Caki2 (cell line): ENCODE data around the gene PRIM2. TPM values are rescaled to one million over a fixed set of nuclear protein-coding genes. Genes with fewer than 3 reads are reported as not detected.
"Not testable (repeated sequence)": the region's sequence is repeated elsewhere in the genome, so short reads cannot be mapped to it uniquely, and the experiment has no call there.

Experiments
- DNase-seq: peaks from one replicate; pipeline ENCODE4 v3.0.0-alpha.2; 2015; ENCODE audit warnings: low read depth
- in situ Hi-C: cut with HindIII; loops from 2 replicates; pipeline ENCODE4 v1.10.0; 2016; ENCODE audit warnings: low sequenced_read_pairs, low pct_unique_long_range_greater_than_20kb, mixed read lengths
- total RNA-seq: library from RNA; depleted of rRNA; stranded (reverse); fragments of >200 nt; shearing (Covaris generic); gene quantifications from 2 replicates; pipeline ENCODE4 v1.2.3, GENCODE V29; 2014; ENCODE audit warnings: low replicate concordance

Gene PRIM2
- total RNA-seq, 1 experiment from 2014 or later: 81.3 TPM

- no peak for DNase-seq
- in situ Hi-C loops: no loop called here
Measured at GRCh38 chr6:57342148-57342669, 24.8 kb downstream of the PRIM2 start.

GRCh38 chr6:57343342-57343741 lies 25.9 kb downstream of the PRIM2 start:
- DNase-seq, in situ Hi-C loops: not testable (repeated sequence)

GRCh38 chr6:57346715-57347114 lies 29.3 kb downstream of the PRIM2 start:
- in situ Hi-C loops, DNase-seq: not testable (repeated sequence)

DNA sequence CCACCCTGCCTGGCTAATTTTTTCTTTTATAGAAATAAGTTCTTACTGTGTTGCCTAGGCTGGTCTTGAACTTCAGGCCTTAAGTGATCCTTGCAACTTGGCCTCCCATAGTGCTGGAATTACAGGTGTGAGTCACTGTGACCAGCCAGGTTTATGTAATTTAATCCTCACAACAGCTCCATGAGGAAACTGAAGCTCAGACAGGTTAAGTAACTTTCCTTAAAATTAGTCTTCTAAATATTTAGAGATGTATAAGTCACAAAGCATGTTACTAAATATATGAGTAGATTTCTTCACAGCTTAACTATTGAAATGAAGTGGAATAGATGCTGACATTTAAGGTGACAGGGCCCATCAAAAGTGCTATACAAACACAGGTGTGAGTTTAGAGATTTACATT lies 30.2 kb downstream of the PRIM2 start:
- in situ Hi-C loops, DNase-seq: not testable (repeated sequence)

GRCh38 chr6:57350443-57350842 lies 33.0 kb downstream of the PRIM2 start:
- in situ Hi-C loops, DNase-seq: not testable (repeated sequence)

- DNase-seq, in situ Hi-C loops: not testable (repeated sequence)
Measured at GRCh38 chr6:57352596-57352995, 35.2 kb downstream of the PRIM2 start.

DNA sequence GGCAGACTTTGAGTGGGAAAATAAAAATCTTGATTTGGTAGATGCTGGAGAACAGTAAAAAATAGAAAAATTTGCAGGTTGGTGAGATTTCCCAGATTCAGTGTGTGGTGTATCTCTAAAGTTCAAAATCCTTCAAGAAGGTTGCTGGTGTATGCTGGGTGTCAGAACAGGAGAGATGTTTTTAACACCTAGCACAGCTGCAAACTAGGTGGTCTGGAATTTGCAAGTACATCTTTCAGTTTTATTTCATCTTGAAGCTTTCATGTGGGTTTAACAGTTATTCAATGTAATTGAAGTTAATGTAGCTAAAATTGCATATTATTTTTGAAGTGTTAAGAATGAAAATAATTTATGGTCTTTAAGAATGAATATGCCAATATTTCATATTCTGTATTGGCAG lies 40.9 kb downstream of the PRIM2 start:
- DNase-seq, in situ Hi-C loops: not testable (repeated sequence)

DNA sequence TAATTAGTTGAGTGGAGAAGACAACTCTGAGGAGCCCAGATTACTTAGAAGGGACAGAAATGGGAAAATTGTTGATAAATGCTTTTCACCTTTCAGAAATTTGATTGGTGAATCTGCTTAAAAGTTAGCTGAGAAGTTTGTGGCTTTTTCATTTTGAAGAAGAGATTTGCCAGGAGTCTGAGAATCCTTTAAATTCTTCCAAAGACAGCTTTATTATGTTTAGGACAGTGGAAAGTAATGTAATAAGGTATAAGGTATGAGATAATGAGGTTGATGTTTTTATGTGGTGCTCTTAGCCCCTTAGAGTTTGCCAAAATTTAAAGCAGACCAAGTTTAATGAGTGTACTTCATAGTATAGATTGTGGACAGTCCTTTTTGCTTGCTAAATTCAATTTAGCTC lies 42.3 kb downstream of the PRIM2 start:
- in situ Hi-C loops, DNase-seq: not testable (repeated sequence)

DNA sequence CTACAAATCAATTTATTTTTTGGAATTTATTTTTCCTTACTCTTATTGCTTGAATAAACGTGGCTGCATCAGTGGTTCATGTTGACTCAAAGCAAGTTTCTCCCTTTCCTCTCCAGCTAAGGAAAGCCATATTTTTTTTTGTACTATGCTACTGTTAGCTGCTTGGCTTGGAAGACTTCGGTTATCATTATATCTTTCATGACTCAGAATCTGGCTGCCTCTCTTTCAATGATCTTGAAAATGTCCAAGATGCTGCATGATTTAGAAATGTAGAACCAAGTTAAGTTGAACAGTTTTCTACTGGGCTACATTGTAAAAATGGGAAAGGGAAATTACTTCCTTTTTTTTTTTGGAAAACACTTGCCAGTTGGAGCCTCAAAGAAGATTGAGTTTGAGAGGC lies 44.9 kb downstream of the PRIM2 start:
- DNase-seq, in situ Hi-C loops: not testable (repeated sequence)

GRCh38 chr6:57365076-57365583 lies 47.7 kb downstream of the PRIM2 start:
- DNase-seq, in situ Hi-C loops: not testable (repeated sequence)

GRCh38 chr6:57368965-57369731 lies 51.7 kb downstream of the PRIM2 start:
- in situ Hi-C loops, DNase-seq: not testable (repeated sequence)

- DNase-seq, in situ Hi-C loops: not testable (repeated sequence)
Measured at GRCh38 chr6:57371779-57372178, 54.3 kb downstream of the PRIM2 start.

GRCh38 chr6:57374764-57375163 lies 57.3 kb downstream of the PRIM2 start:
- in situ Hi-C loops: not testable (repeated sequence)
- peak; percentile 51 for DNase-seq

DNA sequence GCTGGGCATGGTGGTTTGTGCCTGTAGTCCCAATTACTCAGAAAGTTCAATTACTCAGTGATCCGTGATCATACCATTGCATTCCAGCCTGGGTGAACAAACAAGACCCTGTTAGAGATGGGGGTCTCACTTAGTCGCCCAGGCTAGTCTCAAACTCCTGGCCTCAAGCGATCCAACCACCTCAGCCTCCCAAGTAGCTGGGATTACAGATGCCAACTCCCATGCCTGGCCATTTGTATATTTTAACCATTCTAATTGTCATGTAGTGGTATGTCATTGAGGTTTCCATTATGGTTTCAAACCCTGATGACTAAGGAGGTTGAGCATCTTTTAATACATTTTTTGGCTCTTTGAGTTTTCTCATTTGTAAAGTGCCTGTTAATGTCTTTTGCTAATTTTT lies 58.7 kb downstream of the PRIM2 start:
- in situ Hi-C loops, DNase-seq: not testable (repeated sequence)

DNA sequence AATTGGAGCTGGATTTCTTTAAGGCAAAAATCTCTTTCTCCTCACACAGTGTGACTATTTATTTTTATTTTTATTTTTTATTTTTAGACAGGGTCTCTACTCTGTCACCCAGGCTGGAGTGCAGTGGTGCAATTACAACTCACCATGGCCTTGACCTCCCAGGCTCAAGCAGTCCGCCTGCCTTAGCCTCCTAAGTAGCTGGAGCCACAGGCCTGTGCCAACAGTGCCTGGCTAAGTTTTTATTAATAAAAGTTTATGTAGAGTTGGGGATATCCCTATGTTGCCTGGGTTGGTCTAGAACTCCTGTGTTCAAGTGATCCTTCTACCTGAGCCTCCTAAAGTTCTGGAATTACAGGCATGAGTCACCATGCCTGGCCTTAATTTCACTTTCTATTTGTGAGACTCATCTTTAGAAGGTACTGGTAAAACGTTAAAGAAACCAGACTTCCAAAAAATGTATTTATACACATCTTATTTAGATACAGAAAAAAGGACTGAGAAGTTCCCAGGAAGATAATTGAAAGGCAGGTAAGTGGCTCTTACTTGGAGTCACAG lies 71.7 kb downstream of the PRIM2 start:
- in situ Hi-C loops, DNase-seq: not testable (repeated sequence)

DNA sequence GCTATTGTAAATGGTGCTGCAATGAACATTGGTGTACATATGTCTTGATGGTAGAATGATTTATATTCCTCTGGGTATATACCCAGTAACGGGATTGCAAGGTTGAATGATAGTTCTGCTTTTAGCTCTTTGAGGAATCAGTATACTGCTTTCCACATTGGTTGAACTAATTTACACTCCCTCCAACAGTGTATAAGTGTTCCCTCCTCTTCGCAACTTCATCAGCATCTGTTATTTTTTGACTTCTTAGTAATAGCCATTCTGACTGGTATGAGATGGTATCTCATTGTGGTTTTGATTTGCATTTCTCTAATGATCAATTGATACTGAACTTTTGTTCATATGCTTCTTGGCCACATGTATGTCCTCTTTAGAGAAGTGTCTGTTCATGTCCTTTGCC lies 73.4 kb downstream of the PRIM2 start:
- DNase-seq, in situ Hi-C loops: not testable (repeated sequence)

DNA sequence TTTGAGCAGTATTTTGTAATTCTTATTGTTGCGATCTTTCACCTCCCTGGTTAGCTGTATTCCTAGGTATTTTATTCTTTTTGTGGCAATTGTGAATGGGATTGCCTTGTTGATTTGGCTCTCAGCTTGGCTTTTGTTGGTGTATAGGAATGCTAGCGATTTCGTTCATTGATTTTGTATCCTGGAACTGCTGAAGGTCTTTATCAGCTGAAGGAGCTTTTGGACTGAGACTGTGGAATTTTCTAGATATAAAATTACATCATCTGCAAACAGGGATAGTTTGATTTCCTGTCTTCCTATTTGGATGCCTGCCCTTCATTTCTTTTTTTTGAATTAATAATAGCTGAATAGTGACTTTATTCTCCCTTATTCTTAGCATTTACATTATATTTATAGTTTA lies 74.6 kb downstream of the PRIM2 start:
- in situ Hi-C loops, DNase-seq: not testable (repeated sequence)

DNA sequence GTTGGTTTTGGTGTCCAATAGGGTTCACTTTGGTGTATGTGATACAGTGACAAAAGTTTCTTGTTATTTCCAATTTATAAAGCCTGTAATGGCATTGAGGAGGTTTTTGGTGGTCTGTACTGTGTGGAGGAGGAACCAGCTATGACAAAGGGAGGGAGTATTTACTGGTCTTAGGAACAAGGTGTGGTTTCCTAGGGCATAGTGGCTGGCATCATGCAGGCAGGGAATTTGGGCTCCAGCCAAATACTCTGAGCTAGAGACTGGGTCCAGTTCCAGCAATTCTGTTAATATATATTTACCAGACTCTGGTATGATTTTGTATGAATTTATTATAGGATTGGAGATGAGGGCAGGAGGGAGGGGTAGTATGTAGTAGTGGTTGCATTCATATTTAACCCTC lies 101.9 kb downstream of the PRIM2 start:
- in situ Hi-C loops, DNase-seq: not testable (repeated sequence)

GRCh38 chr6:57421503-57421902 lies 104.1 kb downstream of the PRIM2 start:
- in situ Hi-C loops: no loop called here
- no peak for DNase-seq
